HG03039 (cell line): ENCODE measurements around the gene SLC37A4.
"Not testable (repeated sequence)": the region's sequence is repeated elsewhere in the genome, so short reads cannot be mapped to it uniquely, and the experiment has no call there.

Experiments
- ATAC-seq: cut with Tn5 transposase; IDR thresholded peaks from one replicate; pipeline ENCODE4 v1.9.1; 2021; ENCODE audit warnings: mild to moderate bottlenecking, moderate library complexity; ENCODE audit not compliant: unreplicated experiment

The SLC37A4 gene

GRCh38 chr11:119018074-119018938 is 12.4 kb downstream of the SLC37A4 start, which contains the start of the genes RPS25 and TRAPPC4:
TSS of gene RPS25 (minus strand) at chr11:119018343. CDS start at chr11:119018284, 59 bp downstream.
TSS of gene TRAPPC4 (plus strand) at chr11:119018766. CDS start at chr11:119018796, 30 bp downstream.
- peak; percentile 79 for ATAC-seq

GRCh38 chr11:119017377-119017776 is 13.3 kb downstream of the SLC37A4 start:
- ATAC-seq, result not testable (repeated sequence)

- no peak for ATAC-seq
Measured at GRCh38 chr11:119016216-119017009, 14.3 kb downstream of the SLC37A4 start.

GRCh38 chr11:119015054-119015611 is 15.5 kb downstream of the SLC37A4 start:
- ATAC-seq, result no peak

- no peak for ATAC-seq
Measured at GRCh38 chr11:119014209-119014924, 16.3 kb downstream of the SLC37A4 start.

- no peak for ATAC-seq
Measured at GRCh38 chr11:119012629-119013170, 18.0 kb downstream of the SLC37A4 start.

- ATAC-seq, result no peak
Measured at GRCh38 chr11:119011476-119012053, 19.1 kb downstream of the SLC37A4 start.

GRCh38 chr11:119006656-119007055 is 24.0 kb downstream of the SLC37A4 start:
- no peak for ATAC-seq

- ATAC-seq, result no peak
Measured at GRCh38 chr11:119000906-119001305, 29.8 kb downstream of the SLC37A4 start.

GRCh38 chr11:118998822-118999221 is 31.9 kb downstream of the SLC37A4 start:
- ATAC-seq, result no peak

GRCh38 chr11:118998388-118998717 is 32.3 kb downstream of the SLC37A4 start:
- ATAC-seq, result no peak

- ATAC-seq, result peak; percentile 80
Measured at GRCh38 chr11:118997627-118998387, 32.9 kb downstream of the SLC37A4 start, which contains the start of gene CENATAC. TSS of gene CENATAC (plus strand) at chr11:118998138. CDS start at chr11:118998198, 60 bp downstream.

- peak; percentile 4 for ATAC-seq
Measured at GRCh38 chr11:118996926-118997626, 33.6 kb downstream of the SLC37A4 start.

- not testable (repeated sequence) for ATAC-seq
Measured at GRCh38 chr11:118991486-118992038, 39.1 kb downstream of the SLC37A4 start.

GRCh38 chr11:118988280-118988679 is 42.4 kb downstream of the SLC37A4 start:
- no peak for ATAC-seq

GRCh38 chr11:118984825-118985224 is 45.9 kb downstream of the SLC37A4 start:
- no peak for ATAC-seq

GRCh38 chr11:118984337-118984736 is 46.3 kb downstream of the SLC37A4 start:
- not testable (repeated sequence) for ATAC-seq

- ATAC-seq, result no peak
Measured at GRCh38 chr11:118980191-118980881, 50.3 kb downstream of the SLC37A4 start.
